HG03457 (cell line): Measurements from ENCODE around the gene CSTF1.
"Not testable (repeated sequence)": the region's sequence is repeated elsewhere in the genome, so short reads cannot be mapped to it uniquely, and the experiment has no call there.

ENCODE experiments used
- ATAC-seq: cut with Tn5 transposase; IDR thresholded peaks from one replicate; pipeline ENCODE4 v1.9.1; 2021; ENCODE audit warnings: moderate number of reproducible peaks; ENCODE audit not compliant: unreplicated experiment

Gene CSTF1

GRCh38 chr20:56403465-56403864, 11.0 kb downstream of the CSTF1 start:
- no peak for ATAC-seq

DNA sequence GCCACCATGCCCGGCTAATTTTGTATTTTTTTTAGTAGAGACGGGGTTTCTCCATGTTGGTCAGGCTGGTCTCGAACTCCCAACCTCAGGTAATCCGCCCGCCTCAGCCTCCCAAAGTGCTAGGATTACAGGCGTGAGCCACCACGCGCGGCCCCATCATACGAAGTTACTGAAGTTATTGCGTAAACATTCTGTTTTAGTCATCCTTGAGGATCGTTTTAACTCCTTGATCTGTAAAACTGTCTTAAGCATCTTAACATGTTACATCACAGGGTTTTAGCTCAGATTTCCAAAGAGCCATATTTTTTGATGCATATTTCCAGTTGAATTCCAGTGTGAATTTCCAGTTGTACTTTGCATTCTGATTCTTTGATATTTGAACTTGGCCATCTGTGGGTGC, 12.9 kb downstream of the CSTF1 start:
- not testable (repeated sequence) for ATAC-seq

DNA sequence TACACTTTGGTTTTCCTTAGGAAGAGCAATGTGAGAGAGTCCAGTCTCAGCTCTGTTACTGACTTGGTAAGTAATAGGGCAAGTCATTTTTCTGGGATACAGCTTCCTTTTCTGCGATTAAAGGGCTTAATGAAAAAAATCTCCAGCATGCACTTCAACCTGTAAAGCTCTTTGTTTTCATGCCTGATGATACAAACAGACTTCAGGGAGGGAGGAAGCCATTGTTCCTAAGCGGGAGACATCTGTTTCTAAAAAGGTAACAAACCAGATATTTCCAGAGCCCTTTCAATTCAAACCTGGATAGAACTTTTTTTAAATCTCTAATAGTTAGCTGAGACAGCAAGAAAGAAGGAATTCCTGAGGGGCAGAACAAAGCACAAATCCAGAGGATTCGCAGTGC, 14.5 kb downstream of the CSTF1 start:
- no peak for ATAC-seq

GRCh38 chr20:56409521-56409920, 17.1 kb downstream of the CSTF1 start:
- ATAC-seq = no peak

GRCh38 chr20:56409956-56410355, 17.5 kb downstream of the CSTF1 start:
- ATAC-seq = no peak

DNA sequence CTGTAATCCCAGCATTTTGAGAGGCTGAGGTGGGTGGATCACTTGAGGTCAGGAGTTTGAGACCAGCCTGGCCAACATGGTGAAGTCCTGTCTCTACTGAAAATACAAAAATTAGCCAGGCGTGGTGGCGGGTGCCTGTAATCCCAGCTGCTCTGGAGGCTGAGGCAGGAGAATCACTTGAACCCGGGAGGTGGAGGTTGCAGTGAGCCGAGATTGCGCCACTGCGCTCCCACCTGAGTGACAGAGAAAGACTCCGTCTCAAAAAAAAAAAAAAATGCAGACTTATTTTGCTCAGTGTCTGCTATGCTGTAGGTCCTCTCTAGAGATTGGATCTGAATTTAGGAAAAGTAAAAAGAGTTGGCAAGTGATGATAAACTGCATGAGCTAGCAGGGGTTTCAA, 18.8 kb downstream of the CSTF1 start:
- not testable (repeated sequence) for ATAC-seq

DNA sequence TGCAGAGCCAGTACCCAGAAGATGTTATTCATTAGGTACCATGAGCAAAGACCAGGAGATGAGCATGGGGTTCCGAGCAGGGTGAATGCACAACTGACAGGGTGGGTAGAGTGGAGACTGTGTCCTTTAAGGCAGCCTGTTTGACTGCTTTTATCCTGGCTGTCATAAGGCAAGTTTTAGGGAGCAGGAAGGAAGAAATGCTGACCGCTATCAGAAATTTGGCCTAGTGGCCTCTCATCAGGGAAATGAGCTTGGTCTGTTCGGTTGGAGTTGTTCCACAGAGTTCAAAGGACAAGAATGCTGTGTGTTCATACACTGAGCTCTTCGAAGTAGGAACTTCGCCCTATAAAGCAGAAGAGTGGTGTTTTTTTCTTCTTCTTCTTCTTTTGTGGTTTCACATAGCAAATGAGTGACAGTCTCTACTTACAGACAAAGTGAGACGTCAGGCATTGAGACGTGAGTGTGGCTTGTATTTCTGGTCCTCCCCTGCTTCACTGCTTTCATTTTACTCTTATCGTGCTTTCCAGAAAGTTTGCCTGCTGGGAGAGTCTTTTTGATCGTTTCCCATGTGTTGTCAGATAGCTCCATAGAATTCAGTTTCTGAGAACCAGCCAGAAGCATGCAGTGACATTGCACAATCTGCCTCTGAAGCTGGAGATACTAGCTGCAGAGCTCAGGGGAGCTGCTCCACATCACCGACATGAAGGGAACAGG, 19.5 kb downstream of the CSTF1 start, which contains the start of gene CASS4:
Gene CASS4 (plus strand): TSS at position 502 of the 714 bp plus-strand sequence. CDS start 199 bp downstream, at position 701.
- ATAC-seq = no peak

GRCh38 chr20:56412473-56412790, 20.0 kb downstream of the CSTF1 start:
- ATAC-seq = no peak

- no peak for ATAC-seq
Observed at GRCh38 chr20:56412949-56413348, 20.5 kb downstream of the CSTF1 start.

GRCh38 chr20:56414842-56415765, 22.7 kb downstream of the CSTF1 start:
- no peak for ATAC-seq

DNA sequence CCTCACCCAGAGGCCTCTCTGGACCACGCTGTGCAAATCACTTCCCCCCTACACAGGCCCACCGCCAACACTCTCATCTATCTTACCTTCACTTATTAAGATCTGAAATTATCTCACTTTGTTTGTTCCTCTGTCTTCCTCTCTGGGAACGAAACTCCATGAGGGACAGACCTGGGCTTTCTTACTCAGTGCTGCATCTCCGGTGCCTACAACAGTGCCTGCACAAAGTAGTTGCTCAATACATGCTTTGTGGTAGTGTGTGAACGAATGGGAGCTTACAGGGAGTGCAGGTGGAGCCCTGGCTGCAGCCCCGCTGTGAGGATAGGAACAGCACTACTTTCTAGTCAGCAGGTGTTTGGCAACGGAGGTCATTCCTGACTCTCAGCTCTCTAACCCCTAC, 25.0 kb downstream of the CSTF1 start:
- ATAC-seq = no peak

GRCh38 chr20:56417911-56418310, 25.5 kb downstream of the CSTF1 start:
- ATAC-seq = no peak

DNA sequence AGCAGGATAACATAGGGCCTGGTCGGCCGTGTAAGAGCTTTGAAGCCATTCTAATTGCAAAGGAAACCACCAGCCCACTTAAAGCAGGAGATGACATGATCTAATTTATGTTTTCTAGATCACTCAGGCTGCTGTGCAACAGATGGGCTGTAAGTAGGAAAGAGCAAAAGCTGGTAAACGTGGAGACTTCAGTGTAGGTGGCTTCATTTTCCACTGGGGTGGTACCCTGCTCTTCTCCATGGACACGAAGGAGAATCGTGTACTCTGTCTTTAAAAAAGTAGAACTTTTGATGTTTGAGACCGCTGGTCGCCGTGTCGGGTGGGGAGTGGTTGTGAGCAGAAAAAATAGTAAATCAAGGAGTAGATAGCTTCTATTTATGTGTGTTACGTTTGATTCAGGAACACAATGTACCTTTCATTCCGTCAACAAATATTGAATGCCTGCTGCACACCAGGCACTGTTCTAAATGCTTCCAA, 26.0 kb downstream of the CSTF1 start:
- no peak for ATAC-seq

DNA sequence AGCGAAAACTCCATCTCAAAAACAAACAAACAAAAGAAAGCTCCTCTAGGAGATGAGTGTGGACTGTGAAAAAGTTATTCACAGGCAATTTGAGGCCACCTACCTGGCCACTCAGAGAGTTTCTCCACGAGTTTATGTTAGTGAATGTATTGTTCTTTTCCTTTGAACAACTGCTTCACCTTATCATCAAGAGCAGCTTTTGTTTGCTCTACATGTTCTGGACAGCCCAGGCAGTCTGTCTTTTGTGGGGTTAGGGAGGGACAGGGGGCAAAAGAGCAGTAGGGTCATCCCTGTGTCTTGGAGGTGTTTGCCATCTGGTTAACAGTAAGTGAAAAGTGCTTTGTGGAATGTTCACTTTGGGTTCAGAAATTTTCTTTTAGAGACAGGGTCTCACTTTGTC, 27.6 kb downstream of the CSTF1 start:
- no peak for ATAC-seq

- no peak for ATAC-seq
Observed at GRCh38 chr20:56420940-56421688, 28.7 kb downstream of the CSTF1 start.

- no peak for ATAC-seq
Observed at GRCh38 chr20:56422076-56422823, 29.8 kb downstream of the CSTF1 start.

- ATAC-seq = no peak
Observed at GRCh38 chr20:56422824-56423189, 30.4 kb downstream of the CSTF1 start.

- ATAC-seq = no peak
Observed at GRCh38 chr20:56423211-56423610, 30.8 kb downstream of the CSTF1 start.

GRCh38 chr20:56423886-56424285, 31.4 kb downstream of the CSTF1 start:
- ATAC-seq = no peak

GRCh38 chr20:56424931-56425330, 32.5 kb downstream of the CSTF1 start:
- no peak for ATAC-seq

DNA sequence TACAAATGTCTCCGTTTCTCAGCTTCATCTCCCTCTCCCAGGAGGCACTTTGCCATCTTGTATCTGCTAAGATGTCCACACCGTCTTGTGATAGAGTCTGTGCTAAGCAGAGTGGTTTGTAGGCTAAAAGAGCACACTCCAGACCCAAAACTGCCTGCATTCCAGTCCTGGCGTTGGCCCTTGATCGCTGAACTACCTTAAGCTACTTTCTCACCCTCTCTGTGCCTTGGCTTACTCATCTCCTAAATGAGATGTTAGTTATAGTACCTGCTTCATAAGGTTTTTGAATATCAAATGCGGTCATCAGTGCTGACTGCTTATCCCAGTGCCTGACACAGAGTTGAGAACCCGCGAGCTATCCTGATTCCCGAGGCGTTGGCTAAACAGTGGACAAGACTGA, 33.6 kb downstream of the CSTF1 start:
- no peak for ATAC-seq
